CD8-positive, alpha-beta memory T cell (primary cell): ENCODE data around the gene SEMA3A. TPM values are rescaled to one million over a fixed set of nuclear protein-coding genes. Genes with fewer than 3 reads are reported as not detected.

Experiments
- CTCF ChIA-PET: fragments of 350-600 bp; sonication (Branson Sonifier 250); formaldehyde crosslinking; loops from one replicate; lab custom pipeline; 2021; ENCODE audit warnings: antibody characterized with exemption; lab: Charles Lee
- POLR2A ChIA-PET: fragments of 350-600 bp; sonication (Branson Sonifier 250); formaldehyde crosslinking; loops from one replicate; lab custom pipeline; 2021; ENCODE audit warnings: antibody characterized with exemption; lab: Charles Lee
- DNase-seq, 5 donors: peaks; one replicate each; pipeline versions ENCODE4 v3.0.0 to v3.0.0-alpha.2; 2020 to 2022; ENCODE audit warnings: mixed read lengths in 1 of 5
- H3K27ac ChIP-seq: one replicate; pipeline ENCODE4 v1.7.0; 2013; ENCODE audit warnings: low read depth, mild to moderate bottlenecking, low read length, moderate library complexity
- H3K27me3 ChIP-seq: 2 replicates; pipeline ENCODE4 v1.7.0; 2013; ENCODE audit warnings: low read length, mild to moderate bottlenecking; ENCODE audit not compliant: insufficient read depth, poor library complexity, severe bottlenecking
- H3K36me3 ChIP-seq: 2 replicates; pipeline ENCODE4 v1.7.0; 2013; ENCODE audit warnings: mild to moderate bottlenecking, low read length, moderate library complexity; ENCODE audit not compliant: insufficient read depth
- H3K4me1 ChIP-seq: 2 replicates; pipeline ENCODE4 v1.7.0; 2013; ENCODE audit warnings: mild to moderate bottlenecking, low read length, moderate library complexity; ENCODE audit not compliant: insufficient read depth
- H3K4me3 ChIP-seq: 2 replicates; pipeline ENCODE4 v1.7.0; 2013; ENCODE audit warnings: mild to moderate bottlenecking, low read length
- H3K9me3 ChIP-seq: 2 replicates; pipeline ENCODE4 v1.7.0; 2013; ENCODE audit warnings: mild to moderate bottlenecking, low read length
- H3K27ac Mint-ChIP-seq, 8 donors: one replicate each; pipeline ENCODE4 v1.8.0; 2020 to 2021; ENCODE audit warnings: mixed read lengths in 8 of 8, mild to moderate bottlenecking in 6 of 8, inconsistent platforms in 3 of 8, moderate library complexity in 3 of 8
- H3K27me3 Mint-ChIP-seq, 2 donors: one replicate each; pipeline ENCODE4 v1.8.0; 2020 to 2021; ENCODE audit warnings: mixed read lengths in 2 of 2, mild to moderate bottlenecking in 1 of 2, moderate library complexity in 1 of 2
- H3K36me3 Mint-ChIP-seq, 3 donors: one replicate each; pipeline ENCODE4 v1.8.0; 2020 to 2021; ENCODE audit warnings: mixed read lengths in 3 of 3, inconsistent platforms in 1 of 3, mild to moderate bottlenecking in 1 of 3
- H3K4me1 Mint-ChIP-seq, 3 donors: one replicate each; pipeline ENCODE4 v1.8.0; 2020 to 2021; ENCODE audit warnings: mixed read lengths in 3 of 3, inconsistent platforms in 1 of 3, mild to moderate bottlenecking in 1 of 3
- H3K4me3 Mint-ChIP-seq, 7 donors: one replicate each; pipeline ENCODE4 v1.8.0; 2020 to 2021; ENCODE audit warnings: mixed read lengths in 7 of 7, mild to moderate bottlenecking in 6 of 7, moderate library complexity in 4 of 7, inconsistent platforms in 2 of 7
- H3K9me3 Mint-ChIP-seq, 5 donors: one replicate each; pipeline ENCODE4 v1.8.0; 2020 to 2022; ENCODE audit warnings: mixed read lengths in 5 of 5, mild to moderate bottlenecking in 3 of 5, moderate library complexity in 2 of 5, inconsistent platforms in 1 of 5
- polyA plus RNA-seq: library from polyadenylated mRNA; unstranded; fragments of 300-500 nt; fragmentation: Illumina TruSeq; gene quantifications from one replicate; pipeline ENCODE4 v1.2.3, GENCODE V29; 2021
- total RNA-seq, 2 experiments: library from RNA; stranded (reverse); gene quantifications; one replicate each; pipeline ENCODE4 v1.2.3, GENCODE V29; 2021

SEMA3A gene
- total and polyA plus RNA-seq, 3 experiments from 2014 or later, result not detected

DNA sequence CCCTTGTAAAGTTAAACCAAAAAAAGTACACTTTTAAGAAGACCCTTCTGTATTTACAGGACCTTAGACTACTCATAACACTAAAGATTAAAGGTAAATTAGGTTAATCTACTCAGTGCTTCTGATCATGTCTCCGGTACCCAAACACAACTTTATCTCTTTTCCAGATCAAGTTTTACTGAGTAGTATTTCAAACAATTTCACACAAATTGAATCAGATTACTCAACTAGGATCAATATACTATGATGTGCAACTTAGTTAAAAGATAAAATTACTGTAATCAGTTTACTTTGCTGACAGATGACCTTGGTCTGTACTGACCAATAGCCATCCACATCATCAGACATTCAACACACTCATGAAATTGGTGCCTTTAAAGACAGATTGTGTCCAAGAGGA lies 191.4 kb downstream of the SEMA3A start:
- no peaks in the 10 kb centered on the region for H3K4me1 ChIP-seq
- H3K4me3 ChIP-seq, result no peak overlapping the region
- peaks cover 0 to 6% (median 0%) of the 10 kb centered on the region in 5 donors for H3K9me3 Mint-ChIP-seq
- H3K27me3 ChIP-seq, result no peaks in the 10 kb centered on the region
- DNase-seq, result no peak
- POLR2A ChIA-PET, result no interaction called here
- H3K36me3 Mint-ChIP-seq, result no peaks in the 10 kb centered on the region
- H3K27ac ChIP-seq, result no peak overlapping the region
- no peak overlapping the region for H3K4me3 Mint-ChIP-seq
- no peaks in the 10 kb centered on the region for H3K9me3 ChIP-seq
- no peaks in the 10 kb centered on the region for H3K4me1 Mint-ChIP-seq
- H3K27me3 Mint-ChIP-seq, result no peaks in the 10 kb centered on the region
- H3K36me3 ChIP-seq, result no peaks in the 10 kb centered on the region
- CTCF ChIA-PET, result no interaction called here
- H3K27ac Mint-ChIP-seq, result no peak overlapping the region

- no peak for DNase-seq
- no peaks in the 10 kb centered on the region for H3K4me1 ChIP-seq
- Mint-ChIP-seq H3K4me3 (no peak overlapping the region), H3K9me3 (peaks cover 0 to 6% (median 1%) of the 10 kb centered on the region in 5 donors), H3K36me3 (no peaks in the 10 kb centered on the region), H3K27me3 (no peaks in the 10 kb centered on the region), H3K4me1 (no peaks in the 10 kb centered on the region), H3K27ac (no peak overlapping the region)
- POLR2A ChIA-PET, result no interaction called here
- H3K36me3 ChIP-seq, result no peaks in the 10 kb centered on the region
- H3K9me3 ChIP-seq, result no peaks in the 10 kb centered on the region
- no peaks in the 10 kb centered on the region for H3K27me3 ChIP-seq
- H3K4me3 ChIP-seq, result no peak overlapping the region
- H3K27ac ChIP-seq, result no peak overlapping the region
- CTCF ChIA-PET, result no interaction called here
These were observed 192.2 kb downstream of the SEMA3A start for GRCh38 chr7:84002348-84002747.

GRCh38 chr7:83996879-83997278 lies 197.7 kb downstream of the SEMA3A start:
- Mint-ChIP-seq H3K36me3 (no peaks in the 10 kb centered on the region), H3K9me3 (peaks cover 0 to 10% (median 7%) of the 10 kb centered on the region in 5 donors)
- CTCF ChIA-PET, result no interaction called here

GRCh38 chr7:83987764-83988163 lies 206.8 kb downstream of the SEMA3A start:
- Mint-ChIP-seq H3K4me3 (no peak overlapping the region), H3K27me3 (no peaks in the 10 kb centered on the region), H3K4me1 (no peaks in the 10 kb centered on the region), H3K27ac (no peak overlapping the region), H3K9me3 (peaks cover 2 to 9% (median 5%) of the 10 kb centered on the region in 5 donors), H3K36me3 (no peaks in the 10 kb centered on the region)
- CTCF ChIA-PET, result no interaction called here
- H3K27me3 ChIP-seq, result no peaks in the 10 kb centered on the region
- no peaks in the 10 kb centered on the region for H3K4me1 ChIP-seq
- no peak overlapping the region for H3K27ac ChIP-seq
- POLR2A ChIA-PET, result no interaction called here
- no peak for DNase-seq
- no peaks in the 10 kb centered on the region for H3K9me3 ChIP-seq
- no peaks in the 10 kb centered on the region for H3K36me3 ChIP-seq
- no peak overlapping the region for H3K4me3 ChIP-seq

More at GRCh38 chr7:83996879-83997278, 197.7 kb downstream of the SEMA3A start:
- Histone ChIP-seq H3K4me1 (no peaks in the 10 kb centered on the region), H3K4me3 (no peak overlapping the region), H3K27me3 (no peaks in the 10 kb centered on the region), H3K27ac (no peak overlapping the region), H3K36me3 (no peaks in the 10 kb centered on the region), H3K9me3 (no peaks in the 10 kb centered on the region)
- no peak for DNase-seq
- no peak overlapping the region for H3K27ac Mint-ChIP-seq
- H3K27me3 Mint-ChIP-seq, result no peaks in the 10 kb centered on the region
- H3K4me3 Mint-ChIP-seq, result no peak overlapping the region
- H3K4me1 Mint-ChIP-seq, result no peaks in the 10 kb centered on the region
- POLR2A ChIA-PET, result no interaction called here

DNA sequence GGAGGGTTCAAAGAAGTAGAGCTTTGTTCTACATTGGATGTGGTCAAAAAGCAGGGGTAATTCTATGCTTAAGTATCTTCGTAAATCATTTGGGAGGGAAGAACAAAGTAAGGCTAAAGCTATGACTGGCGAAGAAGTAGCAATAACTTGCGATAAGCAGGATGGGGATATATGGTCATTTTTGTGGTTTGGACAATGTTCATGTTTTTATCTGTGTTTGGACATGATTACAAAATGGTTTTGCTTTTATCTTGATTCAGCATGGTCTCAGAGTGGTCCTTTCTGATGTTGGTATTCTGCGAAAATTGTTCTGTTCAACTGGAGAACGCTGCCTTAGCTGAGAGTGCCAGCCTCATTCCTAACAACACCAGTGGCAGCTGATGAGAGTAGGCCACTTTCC lies 208.8 kb downstream of the SEMA3A start:
- H3K4me3 ChIP-seq, result no peak overlapping the region
- no peaks in the 10 kb centered on the region for H3K4me1 Mint-ChIP-seq
- no peaks in the 10 kb centered on the region for H3K9me3 ChIP-seq
- no peaks in the 10 kb centered on the region for H3K4me1 ChIP-seq
- no peak for DNase-seq
- no peaks in the 10 kb centered on the region for H3K36me3 ChIP-seq
- H3K9me3 Mint-ChIP-seq, result peaks cover 0 to 9% (median 5%) of the 10 kb centered on the region in 5 donors
- no peaks in the 10 kb centered on the region for H3K36me3 Mint-ChIP-seq
- no peaks in the 10 kb centered on the region for H3K27me3 ChIP-seq
- CTCF ChIA-PET, result no interaction called here
- H3K27ac ChIP-seq, result no peak overlapping the region
- H3K27ac Mint-ChIP-seq, result no peak overlapping the region
- no peaks in the 10 kb centered on the region for H3K27me3 Mint-ChIP-seq
- no peak overlapping the region for H3K4me3 Mint-ChIP-seq
- POLR2A ChIA-PET, result no interaction called here

GRCh38 chr7:83984591-83984990 lies 210.0 kb downstream of the SEMA3A start:
- Histone ChIP-seq H3K4me1 (no peaks in the 10 kb centered on the region), H3K27me3 (no peaks in the 10 kb centered on the region), H3K27ac (no peak overlapping the region), H3K9me3 (no peaks in the 10 kb centered on the region), H3K36me3 (no peaks in the 10 kb centered on the region), H3K4me3 (no peak overlapping the region)
- ChIA-PET POLR2A (no interaction called here), CTCF (no interaction called here)
- no peaks in the 10 kb centered on the region for H3K27me3 Mint-ChIP-seq
- H3K4me1 Mint-ChIP-seq, result no peaks in the 10 kb centered on the region
- H3K9me3 Mint-ChIP-seq, result peaks cover 0 to 9% (median 5%) of the 10 kb centered on the region in 5 donors
- no peak overlapping the region for H3K27ac Mint-ChIP-seq
- H3K36me3 Mint-ChIP-seq, result no peaks in the 10 kb centered on the region
- H3K4me3 Mint-ChIP-seq, result no peak overlapping the region
- no peak for DNase-seq

GRCh38 chr7:83984076-83984475 lies 210.5 kb downstream of the SEMA3A start:
- H3K4me3 Mint-ChIP-seq, result no peak overlapping the region
- DNase-seq, result no peak
- POLR2A ChIA-PET, result no interaction called here
- Histone ChIP-seq H3K4me3 (no peak overlapping the region), H3K36me3 (no peaks in the 10 kb centered on the region), H3K9me3 (no peaks in the 10 kb centered on the region), H3K27ac (no peak overlapping the region), H3K27me3 (no peaks in the 10 kb centered on the region), H3K4me1 (no peaks in the 10 kb centered on the region)
- CTCF ChIA-PET, result no interaction called here
- no peak overlapping the region for H3K27ac Mint-ChIP-seq
- no peaks in the 10 kb centered on the region for H3K27me3 Mint-ChIP-seq
- peaks cover 0 to 9% (median 5%) of the 10 kb centered on the region in 5 donors for H3K9me3 Mint-ChIP-seq
- H3K4me1 Mint-ChIP-seq, result no peaks in the 10 kb centered on the region
- H3K36me3 Mint-ChIP-seq, result no peaks in the 10 kb centered on the region

GRCh38 chr7:83983606-83984005 lies 211.0 kb downstream of the SEMA3A start:
- POLR2A ChIA-PET, result no interaction called here
- peaks cover 0 to 9% (median 5%) of the 10 kb centered on the region in 5 donors for H3K9me3 Mint-ChIP-seq
- Histone ChIP-seq H3K36me3 (no peaks in the 10 kb centered on the region), H3K9me3 (no peaks in the 10 kb centered on the region), H3K27me3 (no peaks in the 10 kb centered on the region), H3K4me3 (no peak overlapping the region), H3K27ac (no peak overlapping the region), H3K4me1 (no peaks in the 10 kb centered on the region)
- DNase-seq, result no peak
- H3K27me3 Mint-ChIP-seq, result no peaks in the 10 kb centered on the region
- CTCF ChIA-PET, result no interaction called here
- H3K4me3 Mint-ChIP-seq, result no peak overlapping the region
- H3K4me1 Mint-ChIP-seq, result no peaks in the 10 kb centered on the region
- H3K27ac Mint-ChIP-seq, result no peak overlapping the region
- H3K36me3 Mint-ChIP-seq, result no peaks in the 10 kb centered on the region

DNA sequence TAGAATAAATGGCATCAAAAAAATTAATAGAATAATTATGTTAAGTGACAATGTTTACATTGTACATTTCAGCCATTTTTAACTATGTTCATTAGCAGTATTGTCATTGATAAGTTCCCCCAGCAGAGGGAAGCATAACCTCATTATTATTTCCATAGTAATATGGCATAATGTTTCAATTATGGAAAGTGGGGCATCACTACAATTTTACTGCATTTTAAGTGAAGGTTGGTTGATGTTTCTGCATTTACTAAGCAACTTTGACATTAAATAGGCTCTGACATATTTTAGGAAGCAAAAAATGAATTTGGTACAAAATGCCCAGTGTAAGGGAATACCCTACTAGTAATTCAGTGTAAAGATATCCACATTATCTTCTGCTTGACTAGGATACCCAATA lies 218.3 kb downstream of the SEMA3A start:
- no peaks in the 10 kb centered on the region for H3K9me3 ChIP-seq
- peak in 1 of 5 donors; percentile 50 for DNase-seq

More for the DNA sequence above, 218.3 kb downstream of the SEMA3A start:
- H3K4me3 Mint-ChIP-seq, result no peak overlapping the region
- Histone ChIP-seq H3K4me1 (no peaks in the 10 kb centered on the region), H3K27me3 (no peaks in the 10 kb centered on the region), H3K4me3 (no peak overlapping the region), H3K36me3 (no peaks in the 10 kb centered on the region), H3K27ac (no peak overlapping the region)
- POLR2A ChIA-PET, result no interaction called here
- H3K27me3 Mint-ChIP-seq, result peaks cover 0 to 2% of the 10 kb centered on the region in 2 donors
- H3K27ac Mint-ChIP-seq, result no peak overlapping the region
- no peaks in the 10 kb centered on the region for H3K36me3 Mint-ChIP-seq
- H3K9me3 Mint-ChIP-seq, result peaks cover 0 to 15% (median 3%) of the 10 kb centered on the region in 5 donors
- CTCF ChIA-PET, result no interaction called here
- H3K4me1 Mint-ChIP-seq, result no peaks in the 10 kb centered on the region
